ENCODE measurements around the gene IL3. TPM values are rescaled to one million over a fixed set of nuclear protein-coding genes. Genes with fewer than 3 reads are reported as not detected.

IL3 gene
- not detected in 2 replicates for total RNA-seq

GRCh38 chr5:132060501-132061161, at the start of gene IL3:
TSS of gene IL3 (plus strand) at chr5:132060655. CDS start at chr5:132060707, 52 bp downstream.

GRCh38 chr5:132011622-132012343, 48.7 kb upstream of the IL3 start, which contains the start of gene ACSL6:
TSS of gene ACSL6 (minus strand) at chr5:132011658. CDS start at chr5:132011553, 105 bp downstream.

GRCh38 chr5:132073231-132074013, 13.0 kb downstream of the IL3 start, which contains the start of gene CSF2:
TSS of gene CSF2 (plus strand) at chr5:132073789. CDS start at chr5:132073824, 35 bp downstream.

Other genes starting within 250 kb of the IL3 start
- gene MEIKIN, start 115.0 kb upstream of the IL3 start, total RNA-seq, result not detected in 2 replicates
- gene ACSL6, start 49.0 kb upstream of the IL3 start, total RNA-seq, result 0.24 TPM in 1 of 2 replicates, not detected in the other
- gene CSF2, start 13.1 kb downstream of the IL3 start, total RNA-seq, result 69.2 TPM in 1 of 2 replicates, not detected in the other
- gene P4HA2, start 167.2 kb downstream of the IL3 start, total RNA-seq, result 128 and 324 TPM in 2 replicates
- gene PDLIM4, start 197.0 kb downstream of the IL3 start, total RNA-seq, result 33.7 and 147 TPM in 2 replicates
- under 0.01 and 2.9 TPM in 2 replicates for gene SLC22A4, start 233.7 kb downstream of the IL3 start, total RNA-seq

All from tracheal epithelial cell (primary cell).